T47D (cell line): ENCODE data around the gene ZP2.
A peak's percentile ranks its signal among the peaks of the same experiment; 100 is the strongest.
"Not testable (repeated sequence)": the region's sequence is repeated elsewhere in the genome, so short reads cannot be mapped to it uniquely, and the experiment has no call there.

Experiments
- DNase-seq, 2 experiments: peaks; one replicate each; pipeline versions ENCODE4 v3.0.0 to v3.0.0-alpha.2; 2011 to 2012; ENCODE audit warnings: low read depth in 1 of 2, low spot score in 1 of 2
- JUND ChIP-seq: IDR thresholded peaks from 2 replicates; pipeline ENCODE4 v1.6.1; 2012; ENCODE audit warnings: low read depth
- in situ Hi-C: cut with HindIII; loops from 2 replicates; pipeline ENCODE4 v1.10.0; 2016; ENCODE audit warnings: low sequenced_read_pairs, low pct_unique_long_range_greater_than_20kb

ZP2 gene

DNA sequence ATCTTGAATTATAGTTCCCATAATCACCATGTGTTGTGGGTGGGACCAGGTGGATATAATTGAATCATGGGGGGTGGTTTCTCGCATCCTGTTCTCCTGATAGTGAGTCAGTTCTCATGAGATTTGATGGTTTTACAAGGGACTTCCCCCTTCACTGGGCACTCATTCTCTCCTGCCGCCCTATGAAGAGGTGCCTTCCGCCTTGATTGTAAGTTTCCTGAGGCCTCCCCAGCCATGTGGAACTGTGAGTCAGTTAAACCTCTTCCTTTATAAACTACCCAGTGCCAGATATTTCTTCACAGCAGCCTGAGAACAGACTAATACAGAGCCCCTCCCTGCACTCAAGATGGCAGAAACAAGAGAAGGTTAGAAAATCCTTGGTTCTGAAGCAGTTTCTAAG is 26.5 kb downstream of the ZP2 start:
- no peak for DNase-seq
- in situ Hi-C loops: loop anchor here (25.0 kb wide), 1 partner anchor 102 kb away; the partner anchor contains the start of gene CRYM
- no peak for TF ChIP-seq JUND

DNA sequence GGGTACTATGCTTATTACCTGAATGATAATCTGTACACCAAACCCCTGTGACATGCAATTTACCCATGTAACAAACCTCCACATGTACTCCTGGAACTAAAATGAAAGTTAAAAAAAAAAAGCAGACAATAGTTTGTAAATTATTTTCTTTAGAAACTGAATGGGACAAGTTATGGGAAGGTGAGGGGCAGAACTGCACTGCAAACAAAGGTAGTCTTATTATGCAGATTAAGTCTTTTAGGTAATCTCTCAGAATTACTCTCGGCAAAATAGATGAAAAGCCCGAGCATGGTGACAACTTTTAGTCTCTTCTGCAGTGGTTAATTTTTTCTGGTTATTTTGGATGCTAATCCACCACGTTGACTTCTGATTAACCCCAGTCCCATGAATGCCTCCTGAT is 27.4 kb downstream of the ZP2 start:
- TF ChIP-seq JUND: no peak
- DNase-seq: no peak
- in situ Hi-C loops: loop anchor here (25.0 kb wide), 1 partner anchor 103 kb away; the partner anchor contains the start of gene CRYM

DNA sequence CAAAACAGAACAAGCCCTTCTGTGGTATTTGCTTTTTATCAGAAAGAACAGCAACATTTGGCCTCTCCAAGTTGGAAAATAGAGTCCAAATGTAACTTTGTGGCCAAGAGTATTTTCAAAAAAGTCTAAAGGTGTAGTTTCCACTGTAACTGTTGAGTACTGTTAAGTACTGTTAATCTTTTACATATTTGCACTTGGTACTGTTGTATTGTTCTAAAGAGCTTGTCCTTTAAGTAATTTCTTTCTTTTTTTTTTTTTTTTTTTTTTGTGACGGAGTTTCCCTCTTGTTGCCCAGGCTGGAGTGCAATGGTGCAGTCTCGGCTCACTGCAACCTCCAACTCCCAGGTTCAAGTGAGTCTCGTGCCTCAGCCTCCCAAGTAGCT is 31.4 kb downstream of the ZP2 start:
- TF ChIP-seq JUND: no peak
- in situ Hi-C loops: loop anchor here (25.0 kb wide), 1 partner anchor 107 kb away; the partner anchor contains the start of gene CRYM
- DNase-seq: no peak

DNA sequence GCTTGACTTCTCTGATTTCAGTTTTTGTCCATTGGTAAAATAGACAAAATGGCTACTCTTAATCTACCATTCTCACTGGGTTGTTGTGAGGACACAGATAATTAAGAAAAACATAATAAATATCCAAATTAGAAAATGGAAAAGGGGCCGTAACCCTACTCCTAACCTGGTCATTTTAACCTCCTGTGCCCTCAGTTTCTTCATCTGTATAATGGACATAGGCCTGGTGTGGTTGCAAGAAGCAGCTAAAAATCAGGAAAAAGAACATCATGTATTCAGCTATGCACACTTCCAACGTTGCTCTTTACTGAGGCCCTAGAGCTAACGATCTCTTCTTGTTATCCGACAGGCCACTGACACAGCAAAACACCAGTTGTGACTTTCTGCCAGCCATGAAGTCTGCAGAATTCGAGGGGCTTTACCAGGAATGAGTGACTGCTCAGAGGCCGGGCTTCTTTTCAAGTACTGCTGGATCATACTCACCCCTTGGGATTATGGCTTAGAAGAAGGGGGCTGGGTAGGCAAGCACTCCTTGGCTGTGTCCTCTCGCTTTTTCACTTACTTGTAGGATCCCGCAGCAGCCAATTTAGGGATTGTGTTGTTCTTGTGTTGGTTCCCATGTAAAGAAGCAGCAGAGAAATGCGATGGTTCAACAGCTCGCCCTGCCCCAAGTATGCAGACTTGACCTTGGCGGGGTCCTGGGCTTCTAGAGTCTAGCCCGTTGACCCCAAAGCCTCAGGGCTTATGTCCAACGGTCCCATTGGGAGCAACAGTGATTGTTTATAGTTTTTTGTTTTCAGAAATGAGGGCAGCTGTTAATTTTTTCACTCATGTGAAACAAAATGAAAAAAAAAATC is 32.0 kb downstream of the ZP2 start:
- in situ Hi-C loops: loop anchor here (25.0 kb wide), 1 partner anchor 108 kb away; the partner anchor contains the start of gene CRYM
- no peak for TF ChIP-seq JUND
- DNase-seq: no peak

DNA sequence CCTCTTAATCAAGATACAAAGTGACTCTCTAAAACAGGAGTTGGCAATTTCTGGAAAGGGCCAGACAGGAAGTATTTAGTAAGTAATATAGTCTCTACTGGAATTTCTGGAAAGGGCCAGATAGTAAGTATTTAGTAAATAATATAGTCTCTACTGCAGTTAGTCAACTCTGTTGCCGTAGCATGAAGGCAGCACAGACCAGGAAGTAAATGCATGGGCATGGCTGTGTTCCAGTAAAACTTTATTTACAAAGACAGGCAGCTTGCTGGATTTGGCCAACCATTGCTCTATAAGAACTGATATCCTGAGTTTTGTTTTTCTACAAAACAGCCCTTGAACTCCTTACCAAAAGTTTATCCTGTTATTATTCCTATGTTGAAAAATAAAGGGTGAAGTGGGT is 36.0 kb downstream of the ZP2 start:
- peak in 1 of 2 experiments; percentile 39 for DNase-seq
- no peak for TF ChIP-seq JUND
- in situ Hi-C loops: loop anchor here (25.0 kb wide), 1 partner anchor 112 kb away; the partner anchor contains the start of gene CRYM

DNA sequence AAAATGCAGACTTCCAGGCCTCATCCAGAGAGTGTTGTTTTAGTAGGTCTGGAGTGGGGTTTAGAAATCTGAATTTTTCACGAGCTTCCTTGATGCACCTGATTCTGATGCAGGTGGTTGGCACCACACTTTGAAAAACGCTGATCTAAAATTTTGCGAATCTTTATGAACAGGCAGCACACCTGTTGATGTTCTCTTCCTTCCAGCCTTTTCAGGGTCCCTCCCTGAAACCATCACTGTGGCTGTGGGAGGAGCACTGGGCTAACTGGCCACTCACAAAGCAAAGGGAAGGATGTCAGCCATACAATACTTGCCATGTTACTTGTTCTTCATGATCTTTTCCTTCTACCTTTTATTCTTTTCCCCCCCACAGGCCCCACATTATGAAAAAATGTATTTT is 38.7 kb downstream of the ZP2 start:
- no peak for DNase-seq
- TF ChIP-seq JUND: no peak
- in situ Hi-C loops: no loop called here

DNA sequence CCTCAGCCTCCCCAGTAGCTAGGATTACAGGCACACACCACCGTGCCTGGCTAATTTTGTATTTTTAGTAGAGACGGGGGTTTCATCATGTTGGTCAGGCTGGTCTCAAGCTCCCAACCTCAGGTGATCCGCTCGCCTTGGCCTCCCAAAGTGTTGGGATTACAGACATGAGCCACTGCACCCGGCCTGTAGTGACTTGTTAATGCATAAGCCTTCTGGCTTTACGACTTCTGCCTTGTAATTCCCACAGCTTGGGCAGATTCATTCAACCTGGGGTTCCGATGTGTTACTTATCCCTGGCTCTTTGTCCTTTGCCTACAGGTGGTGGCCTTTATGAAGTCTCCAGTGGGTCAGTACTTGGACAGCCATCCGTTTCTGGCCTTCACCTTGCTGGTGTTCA is 41.3 kb downstream of the ZP2 start:
- DNase-seq, in situ Hi-C loops: not testable (repeated sequence)

DNA sequence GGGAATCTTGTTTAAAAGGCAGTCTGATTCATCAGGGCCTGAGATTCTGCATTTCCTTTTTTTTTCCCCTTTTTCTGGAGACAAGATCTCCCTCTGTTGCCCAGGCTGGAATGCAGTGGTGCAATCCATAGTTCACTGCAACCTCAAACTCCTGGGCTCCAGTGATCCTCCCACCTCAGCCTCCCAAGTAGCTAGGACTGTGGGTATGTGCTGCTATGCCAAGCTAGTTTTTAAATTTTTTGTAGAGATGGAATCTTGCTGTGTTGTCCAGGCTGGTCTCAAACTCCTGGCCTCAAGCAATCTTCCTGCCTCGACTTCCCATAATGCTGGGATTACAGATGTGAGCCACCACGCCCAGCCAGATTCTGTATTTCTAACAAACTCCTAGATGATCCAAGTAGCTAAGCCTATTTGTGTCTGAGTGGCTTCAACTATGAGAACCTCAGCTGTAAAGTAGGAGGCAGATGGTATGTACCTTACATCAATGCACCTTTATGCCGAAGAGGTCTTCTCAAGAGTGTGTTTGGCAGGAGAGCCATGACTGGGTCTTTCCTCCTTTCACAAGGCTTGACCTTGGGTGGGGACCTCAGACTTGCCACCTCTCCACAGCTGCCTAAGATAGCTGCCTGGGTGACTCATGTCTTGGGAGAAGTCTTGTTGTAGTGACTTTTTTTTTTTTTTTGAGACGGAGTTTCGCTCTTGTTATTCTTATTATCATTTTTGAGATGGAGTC is 42.0 kb downstream of the ZP2 start:
- no peak for TF ChIP-seq JUND
- no peak for DNase-seq
- in situ Hi-C loops: no loop called here

DNA sequence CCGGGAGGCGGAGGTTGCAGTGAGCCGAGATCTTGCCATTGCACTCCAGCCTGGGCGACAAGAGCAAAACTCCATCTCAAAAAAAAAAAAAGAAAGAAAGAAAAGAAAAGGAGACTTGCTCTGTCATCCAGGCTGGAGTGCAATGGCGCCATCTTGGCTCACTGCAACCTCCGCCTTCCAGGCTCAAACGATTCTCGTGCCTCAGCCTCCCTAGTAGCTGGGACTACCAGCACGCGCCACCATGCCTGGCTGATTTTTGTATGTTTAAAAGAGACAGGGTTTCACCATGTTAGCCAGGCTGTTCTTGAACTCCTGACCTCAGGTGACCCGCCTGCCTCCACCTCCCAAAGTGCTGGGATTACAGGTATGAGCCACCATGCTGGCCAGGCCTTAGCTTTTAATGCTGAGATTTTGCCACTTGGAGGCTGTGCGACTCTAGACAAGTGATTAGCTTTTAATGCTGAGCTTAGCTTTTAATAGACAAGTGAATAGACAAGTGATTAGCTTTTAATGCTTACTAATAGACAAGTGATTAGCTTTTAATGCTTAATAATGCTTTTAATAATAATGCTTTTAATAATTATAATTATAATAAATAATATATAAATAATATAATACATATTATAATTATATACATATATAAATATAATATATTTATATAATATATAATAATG is 43.3 kb downstream of the ZP2 start:
- DNase-seq: no peak
- no peak for TF ChIP-seq JUND
- in situ Hi-C loops: no loop called here

DNA sequence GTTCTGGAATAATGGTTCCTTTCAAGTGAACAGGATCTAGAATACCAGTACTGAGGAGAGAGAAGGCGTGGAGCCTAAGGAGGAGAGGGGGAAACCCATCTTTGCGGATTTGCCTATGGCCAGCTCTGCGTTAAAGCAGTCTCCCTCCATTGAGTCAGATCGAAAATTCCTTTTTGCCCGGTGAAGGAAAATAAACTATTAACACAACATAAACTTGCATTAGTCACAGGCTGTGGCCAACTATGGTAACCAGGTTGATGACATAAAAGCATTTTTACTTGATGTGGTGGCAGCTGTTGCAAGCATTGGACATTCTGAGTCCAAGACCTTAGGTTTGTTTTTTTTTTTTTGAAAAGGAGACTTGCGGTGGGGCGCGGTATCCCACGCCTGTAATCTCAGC is 44.0 kb downstream of the ZP2 start:
- no peak for DNase-seq
- in situ Hi-C loops: no loop called here
- TF ChIP-seq JUND: no peak

DNA sequence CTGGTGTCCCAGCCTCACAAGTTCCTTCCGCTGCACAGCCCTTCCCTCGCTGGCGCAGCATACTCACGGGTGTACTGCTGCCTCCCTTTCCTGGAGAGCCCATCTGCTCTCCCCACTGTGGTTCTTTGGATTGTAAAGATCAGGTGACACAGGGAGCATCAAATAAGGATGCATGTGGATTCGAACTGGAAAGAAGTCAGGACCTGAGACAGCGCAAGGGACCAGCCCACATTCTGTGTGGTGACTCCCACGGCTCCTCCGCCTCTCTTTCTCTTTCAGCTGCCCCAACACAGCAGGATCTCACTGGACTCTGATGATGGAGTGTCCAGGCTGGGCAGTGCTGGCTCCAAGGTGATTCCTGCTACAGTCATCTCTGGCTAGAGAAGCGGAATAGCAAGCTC is 44.8 kb downstream of the ZP2 start:
- DNase-seq: peak in 1 of 2 experiments; percentile 26
- no peak for TF ChIP-seq JUND
- in situ Hi-C loops: no loop called here

DNA sequence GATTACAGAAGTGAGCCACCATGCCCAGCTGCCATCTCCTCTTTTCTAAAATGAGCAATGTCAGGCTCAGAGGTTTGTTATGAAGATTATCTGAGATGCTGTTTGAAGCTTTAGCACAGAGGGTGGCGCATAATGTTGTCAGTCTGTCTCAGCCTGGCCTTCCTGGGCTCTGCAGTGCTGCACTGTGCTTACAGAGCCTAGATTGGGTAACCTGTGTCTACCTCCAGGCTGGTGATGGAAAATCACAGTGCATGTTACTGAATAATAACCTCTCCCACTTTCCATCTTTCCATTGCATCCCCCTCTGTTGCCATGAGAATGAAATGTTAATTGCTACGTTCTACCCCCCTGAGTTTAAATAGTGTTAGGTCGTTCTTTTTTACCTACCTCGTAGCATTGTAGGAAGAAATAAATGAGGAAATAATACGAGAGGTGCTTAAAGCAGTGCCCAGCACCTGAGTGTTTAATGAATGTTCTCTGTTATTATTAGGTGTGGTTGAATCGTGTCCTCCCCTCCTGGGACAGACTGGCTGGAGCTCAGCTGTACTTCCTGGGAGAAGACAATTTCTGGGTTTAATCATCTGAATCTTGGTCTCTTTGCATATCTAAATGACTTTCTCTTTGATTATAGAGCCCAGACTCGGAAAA is 46.7 kb downstream of the ZP2 start:
- in situ Hi-C loops: no loop called here
- no peak for DNase-seq
- TF ChIP-seq JUND: no peak

DNA sequence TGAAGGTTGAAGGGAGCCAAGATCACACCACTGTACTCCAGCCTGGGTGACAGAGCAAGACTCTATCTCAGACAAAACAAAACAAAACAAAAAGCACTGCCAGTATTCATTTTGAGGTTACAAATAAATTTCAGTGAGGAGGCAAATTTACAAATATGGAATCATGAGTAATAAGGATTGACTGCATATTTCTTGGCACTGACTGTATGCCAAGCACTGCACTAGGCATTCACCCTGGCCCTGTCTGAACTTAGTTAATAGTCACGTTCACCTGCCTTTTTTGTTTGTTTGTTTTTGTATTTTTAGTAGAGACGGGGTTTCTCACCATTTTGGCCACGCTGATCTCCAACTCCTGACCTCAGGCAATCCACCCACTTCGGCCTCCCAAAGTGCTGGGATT is 47.8 kb downstream of the ZP2 start:
- no peak for TF ChIP-seq JUND
- DNase-seq: no peak
- in situ Hi-C loops: no loop called here
